Measurements from ENCODE around the gene ZNF148.

The ZNF148 gene

DNA sequence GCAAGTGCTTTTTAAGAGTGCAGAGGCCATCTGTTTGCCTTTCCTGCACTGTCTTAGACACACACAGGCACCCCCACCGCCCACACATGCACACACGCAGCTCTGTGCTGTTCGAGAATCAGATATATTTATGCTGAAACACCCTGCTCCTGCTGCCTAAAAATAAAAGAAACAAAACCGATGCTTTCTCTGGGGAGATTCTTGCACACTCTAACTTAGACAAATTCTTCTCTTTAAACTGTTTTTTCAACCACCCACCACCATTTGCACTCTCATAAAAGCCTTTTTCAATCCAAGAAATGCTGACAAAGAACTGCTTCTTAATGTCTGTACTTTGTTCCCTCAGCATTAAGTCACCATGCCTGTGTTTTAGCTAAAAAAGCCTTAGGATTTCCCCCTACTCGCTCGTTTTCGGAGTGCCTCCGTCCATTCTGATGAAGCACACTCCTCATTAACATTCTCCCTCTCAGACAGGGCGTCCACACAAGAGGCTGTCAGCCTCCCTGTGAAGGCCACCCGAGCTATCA lies 188.8 kb downstream of the ZNF148 start:
- no peak for DNase-seq

DNA sequence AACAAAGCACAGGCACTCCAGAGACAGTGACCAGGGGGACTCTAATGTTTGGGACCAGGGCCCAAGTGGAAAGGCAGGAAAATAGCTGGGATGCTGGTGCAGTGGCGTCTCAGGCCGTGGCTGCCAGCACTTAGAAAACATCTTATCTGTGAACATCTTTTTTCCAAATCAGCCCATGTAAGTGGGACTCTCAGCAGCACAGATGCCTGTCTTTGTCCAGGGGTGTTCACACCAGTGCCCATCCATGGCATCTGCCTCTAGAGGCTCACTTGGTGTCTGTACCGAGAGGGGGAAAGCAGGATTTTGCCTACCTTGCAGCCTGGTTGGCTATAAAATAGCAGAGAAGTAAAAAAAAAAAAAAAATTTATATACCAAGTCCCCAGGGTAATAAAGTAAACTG lies 189.3 kb downstream of the ZNF148 start:
- no peak for DNase-seq

DNA sequence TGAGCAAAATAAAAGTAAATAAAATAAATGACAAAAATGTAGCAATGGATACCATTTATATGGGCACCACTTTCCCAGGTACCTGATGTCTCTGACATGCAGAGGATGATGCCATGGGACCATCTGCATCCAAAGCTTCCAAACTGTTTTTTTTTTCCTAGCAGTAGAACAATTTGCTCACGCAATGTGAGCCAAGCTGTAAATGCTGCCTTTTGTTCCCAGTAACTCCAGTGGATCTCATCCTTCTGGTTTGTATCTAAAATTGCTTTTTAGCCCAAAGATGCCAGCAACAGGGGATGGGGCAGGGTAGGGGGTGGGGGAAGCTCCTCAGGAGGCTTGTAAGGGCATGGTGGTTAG lies 195.3 kb downstream of the ZNF148 start:
- no peak for DNase-seq

- DNase-seq, result peak in 1 of 2 experiments; percentile 11
Observed at GRCh38 chr3:125179143-125179883, 195.8 kb downstream of the ZNF148 start.

DNA sequence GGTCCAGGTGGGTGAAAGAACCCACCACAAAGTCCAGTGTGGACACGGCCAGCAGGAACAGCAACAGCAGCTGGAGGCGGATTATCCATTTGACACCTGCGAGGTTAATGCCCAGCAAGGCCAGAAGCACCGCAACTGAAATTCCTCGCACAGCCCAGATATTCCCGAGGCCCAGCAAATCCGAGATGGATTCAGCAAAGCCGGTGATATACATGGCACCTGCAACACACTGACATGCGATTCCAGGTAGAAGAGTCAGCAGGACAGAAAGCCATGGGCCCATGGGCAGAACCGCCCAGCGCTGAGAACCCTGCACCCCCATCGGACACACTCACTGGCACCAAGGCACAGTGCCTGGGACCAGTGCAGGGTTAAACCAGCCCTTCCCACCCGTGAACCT lies 197.4 kb downstream of the ZNF148 start:
- no peak for DNase-seq

Measured in Kasumi-1 (cell line).